Liver (tissue), 3 donors: ENCODE data around the gene MACROD1.

ENCODE experiments used
- ATF3 ChIP-seq: IDR thresholded peaks from 2 replicates; pipeline ENCODE4 v1.6.1; 2016; ENCODE audit warnings: antibody characterized with exemption
- CTCF ChIP-seq: fragments of 150-350 bp; IDR thresholded peaks from 2 replicates; pipeline ENCODE4 v1.5.1; 2017; ENCODE audit warnings: improper control_type of control experiment, low read depth, low read length; ENCODE audit not compliant: missing input control
- EGR1 ChIP-seq, 2 donors: IDR thresholded peaks; 2 replicates each; pipeline ENCODE4 v1.6.1; 2016 to 2018; ENCODE audit warnings: antibody characterized with exemption in 2 of 2, low read depth in 2 of 2
- FOXA2 ChIP-seq: IDR thresholded peaks from 2 replicates; pipeline ENCODE4 v1.6.1; 2016; ENCODE audit warnings: antibody characterized with exemption
- GABPA ChIP-seq, 2 donors: IDR thresholded peaks in 1 of 2; conservative IDR thresholded peaks in 1 of 2; 2 replicates each; pipeline ENCODE4 v1.6.1; 2016; ENCODE audit warnings: antibody characterized with exemption in 2 of 2, mild to moderate bottlenecking in 1 of 2, moderate library complexity in 1 of 2
- JUND ChIP-seq, 2 donors: IDR thresholded peaks; 2 replicates each; pipeline ENCODE4 v1.6.1; 2016; ENCODE audit warnings: antibody characterized with exemption in 2 of 2
- MAX ChIP-seq: IDR thresholded peaks from 2 replicates; pipeline ENCODE4 v1.6.1; 2016; ENCODE audit warnings: antibody characterized with exemption
- NR2F2 ChIP-seq: IDR thresholded peaks from 2 replicates; pipeline ENCODE4 v1.6.1; 2016; ENCODE audit warnings: antibody characterized with exemption
- RAD21 ChIP-seq, 2 donors: IDR thresholded peaks; 2 replicates each; pipeline ENCODE4 v1.6.1; 2016; ENCODE audit warnings: antibody characterized with exemption in 2 of 2, mild to moderate bottlenecking in 2 of 2
- REST ChIP-seq: IDR thresholded peaks from 2 replicates; pipeline ENCODE4 v1.6.1; 2016; ENCODE audit warnings: antibody characterized with exemption, mild to moderate bottlenecking
- SP1 ChIP-seq: IDR thresholded peaks from 2 replicates; pipeline ENCODE4 v1.6.1; 2018; ENCODE audit warnings: antibody characterized with exemption, mild to moderate bottlenecking
- TAF1 ChIP-seq: conservative IDR thresholded peaks from 2 replicates; pipeline ENCODE4 v1.6.1; 2016; ENCODE audit warnings: antibody characterized with exemption, mild to moderate bottlenecking
- YY1 ChIP-seq: IDR thresholded peaks from 2 replicates; pipeline ENCODE4 v1.6.1; 2016; ENCODE audit warnings: antibody characterized with exemption, mild to moderate bottlenecking
- ZBTB33 ChIP-seq: IDR thresholded peaks from 2 replicates; pipeline ENCODE4 v1.6.1; 2016; ENCODE audit warnings: antibody characterized with exemption
- donor health status: healthy.
- donor health status: healthy.

GRCh38 chr11:64119700-64120099 lies 46.2 kb downstream of the MACROD1 start:
- no peak for TF ChIP-seq CTCF
- TF ChIP-seq EGR1 (IDR thresholded peaks at IDR 0.05; ENCODE audit: low read depth in 2 of 2), result no peak
- no peak for TF ChIP-seq FOXA2
- no peak for TF ChIP-seq SP1
- TF ChIP-seq ZBTB33, result no peak
- TF ChIP-seq RAD21 (IDR thresholded peaks at IDR 0.05), result no peak
- TF ChIP-seq TAF1, result no peak
- no peak for TF ChIP-seq YY1
- TF ChIP-seq GABPA (IDR thresholded peaks at IDR 0.05 in 1 of 2, conservative IDR thresholded peaks at IDR 0.05 in 1 of 2), result no peak
- no peak for TF ChIP-seq ATF3
- no peak for TF ChIP-seq REST
- no peak for TF ChIP-seq NR2F2
- TF ChIP-seq MAX, result no peak
- no peak for TF ChIP-seq JUND (IDR thresholded peaks at IDR 0.05)
